Measurements from ENCODE around the gene ARPC5. TPM values are rescaled to one million over a fixed set of nuclear protein-coding genes. Genes with fewer than 3 reads are reported as not detected.

ARPC5 gene
- total RNA-seq, 4 donors from 2014 or later: 10.8 to 14.6 (median 13.0) TPM

GRCh38 chr1:183673605-183674323 lies 38.2 kb upstream of the ARPC5 start:
- no peaks in the 10 kb centered on the region for H3K27me3 ChIP-seq
- DNase-seq (no peak), ATAC-seq (no peak)
- no peak overlapping the region for H3K27ac ChIP-seq
- in situ Hi-C loops (cut with MboI; ENCODE audit: low sequenced_read_pairs in 4 of 4) (loop anchor here in 1 of 4 donors (25.0 kb wide), 1 partner anchor 364 kb away; the partner anchor contains the start of gene COLGALT2), intact Hi-C loops (cut with DNase I; ENCODE audit: low total_unique reads) (no loop called here)
- no peak overlapping the region for H3K4me3 ChIP-seq
- no peaks in the 10 kb centered on the region for H3K36me3 ChIP-seq
- TF ChIP-seq POLR2A (IDR thresholded peaks at IDR 0.05): no peak
- TF ChIP-seq CTCF (IDR thresholded peaks at IDR 0.05 in 4 of 5, conservative IDR thresholded peaks at IDR 0.05 in 1 of 5): no peak
- no peaks in the 10 kb centered on the region for H3K4me1 ChIP-seq
- H3K9me3 ChIP-seq: no peaks in the 10 kb centered on the region

DNA sequence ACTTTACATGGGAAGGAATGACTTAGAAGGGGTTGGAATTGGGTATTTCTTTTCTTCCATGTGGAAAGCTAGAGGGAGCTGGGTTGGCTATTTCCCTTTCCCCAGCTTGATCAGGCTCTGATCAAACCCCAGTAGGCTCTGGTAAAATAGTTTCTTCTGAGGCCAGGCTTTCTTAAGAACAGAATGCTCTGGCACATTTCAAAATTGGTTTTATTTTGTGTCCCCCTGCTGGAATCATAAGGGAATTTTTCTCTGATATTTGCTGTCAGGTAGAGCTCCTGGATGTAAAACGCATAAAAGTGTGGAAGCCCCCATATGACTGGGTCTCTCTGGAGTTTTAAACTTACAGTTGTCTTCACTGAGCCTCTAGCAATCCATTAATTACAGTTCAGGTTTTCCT lies 34.6 kb upstream of the ARPC5 start:
- no peak overlapping the region for H3K4me3 ChIP-seq
- DNase-seq (no peak), ATAC-seq (no peak)
- no peaks in the 10 kb centered on the region for H3K4me1 ChIP-seq
- TF ChIP-seq POLR2A (IDR thresholded peaks at IDR 0.05): no peak
- TF ChIP-seq CTCF (IDR thresholded peaks at IDR 0.05 in 4 of 5, conservative IDR thresholded peaks at IDR 0.05 in 1 of 5): no peak
- intact Hi-C loops (cut with DNase I; ENCODE audit: low total_unique reads): no loop called here
- H3K27ac ChIP-seq: no peak overlapping the region
- in situ Hi-C loops (cut with MboI; ENCODE audit: low sequenced_read_pairs in 4 of 4): loop anchor here in 1 of 4 donors (25.0 kb wide), 1 partner anchor 367 kb away; the partner anchor contains the start of gene COLGALT2
- no peaks in the 10 kb centered on the region for H3K36me3 ChIP-seq
- H3K27me3 ChIP-seq: no peaks in the 10 kb centered on the region
- H3K9me3 ChIP-seq: no peaks in the 10 kb centered on the region

DNA sequence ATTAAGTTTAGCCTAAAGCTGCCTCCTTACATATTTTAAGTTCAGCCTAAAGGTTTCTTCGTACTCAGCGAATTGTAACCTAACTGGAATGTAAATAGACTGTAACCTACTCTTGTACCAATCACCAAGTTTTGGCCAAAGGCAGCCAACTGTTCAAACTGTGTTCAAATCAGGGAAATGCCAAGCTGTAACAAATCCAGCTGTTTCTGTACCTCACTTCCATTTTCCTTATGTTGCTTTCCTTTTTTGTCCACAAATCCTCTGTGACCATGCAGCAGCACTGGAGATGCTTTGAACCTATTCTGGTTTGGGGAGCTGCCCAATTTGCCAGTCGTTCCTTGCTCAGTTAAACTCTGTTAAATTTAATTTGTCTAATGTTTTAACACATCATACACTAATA lies 20.8 kb upstream of the ARPC5 start:
- Histone ChIP-seq H3K27ac (no peak overlapping the region), H3K4me1 (no peaks in the 10 kb centered on the region), H3K36me3 (no peaks in the 10 kb centered on the region), H3K4me3 (no peak overlapping the region), H3K27me3 (no peaks in the 10 kb centered on the region), H3K9me3 (no peaks in the 10 kb centered on the region)
- in situ Hi-C loops (cut with MboI; ENCODE audit: low sequenced_read_pairs in 4 of 4) (loop anchor here in 2 of 4 donors (5.0 to 25.0 kb wide), 2 partner anchors 256 to 381 kb away; partner anchors contain the start of gene COLGALT2 (in 1 of the 2)), intact Hi-C loops (cut with DNase I; ENCODE audit: low total_unique reads) (no loop called here)
- no peak for ATAC-seq
- TF ChIP-seq CTCF (IDR thresholded peaks at IDR 0.05 in 4 of 5, conservative IDR thresholded peaks at IDR 0.05 in 1 of 5): no peak
- TF ChIP-seq POLR2A (IDR thresholded peaks at IDR 0.05): no peak
- no peak for DNase-seq

GRCh38 chr1:183655562-183656075 lies 20.0 kb upstream of the ARPC5 start:
- intact Hi-C loops (cut with DNase I; ENCODE audit: low total_unique reads): loop anchor here (1.0 to 2.0 kb wide), 2 partner anchors 29 to 261 kb away; no protein-coding TSS in a partner anchor
- in situ Hi-C loops (cut with MboI; ENCODE audit: low sequenced_read_pairs in 4 of 4): loop anchor here in 2 of 4 donors (5.0 to 25.0 kb wide), 2 partner anchors 257 to 382 kb away; partner anchors contain the start of gene COLGALT2 (in 1 of the 2)
- no peaks in the 10 kb centered on the region for H3K9me3 ChIP-seq
- H3K4me1 ChIP-seq: no peaks in the 10 kb centered on the region
- no peak overlapping the region for H3K4me3 ChIP-seq
- DNase-seq (peak; percentile 40 to 64), ATAC-seq (peak; percentile 75 to 76)
- no peaks in the 10 kb centered on the region for H3K36me3 ChIP-seq
- TF ChIP-seq CTCF (IDR thresholded peaks at IDR 0.05 in 4 of 5, conservative IDR thresholded peaks at IDR 0.05 in 1 of 5): peak; percentile 65 to 91 (median 83)
- TF ChIP-seq POLR2A (IDR thresholded peaks at IDR 0.05): no peak
- no peaks in the 10 kb centered on the region for H3K27me3 ChIP-seq
- H3K27ac ChIP-seq: no peak overlapping the region

Measured in gastrocnemius medialis (tissue), 4 donors.